ENCODE results near the gene EDC4.

GRCh38 chr16:67927131-67927941 is 54.5 kb downstream of the EDC4 start:
- TF ChIP-seq POLR2AphosphoS5 (IDR thresholded peaks at IDR 0.05; ENCODE audit: low read depth, low read length) (no peak), EZH2 (IDR thresholded peaks at IDR 0.05) (no peak), YY1 (IDR thresholded peaks at IDR 0.05; ENCODE audit: extremely low read depth, insufficient replicate concordance, low read depth, low read length) (no peak)
